Urinary bladder (tissue), 4 donors: ENCODE data around the gene GNAT2. TPM values are rescaled to one million over a fixed set of nuclear protein-coding genes. Genes with fewer than 3 reads are reported as not detected.
"Not testable (repeated sequence)": the region's sequence is repeated elsewhere in the genome, so short reads cannot be mapped to it uniquely, and the experiment has no call there.

Source experiments
- DNase-seq: peaks from one replicate; pipeline ENCODE4 v3.0.0-alpha.2; 2015; ENCODE audit errors: extremely low spot score
- H3K27ac ChIP-seq: one replicate; pipeline ENCODE4 v1.5.1; 2013; ENCODE audit warnings: low read depth, mild to moderate bottlenecking, moderate library complexity
- H3K36me3 ChIP-seq: one replicate; pipeline ENCODE4 v1.6.1; 2013; ENCODE audit warnings: mild to moderate bottlenecking, moderate library complexity; ENCODE audit not compliant: insufficient read depth
- H3K4me1 ChIP-seq: one replicate; pipeline ENCODE4 v1.6.1; 2013; ENCODE audit warnings: mild to moderate bottlenecking, moderate library complexity; ENCODE audit not compliant: insufficient read depth
- H3K4me3 ChIP-seq: one replicate; pipeline ENCODE4 v1.5.1; 2013; ENCODE audit warnings: low read depth, low read length
- WGBS: extraction: QIAGEN DNeasy Blood & Tissue Kit; methylation state at CpG from one replicate; pipeline ENCODE4 v1.1.7; 2013; 5-methylcytosine and 5-hydroxymethylcytosine counted together
- polyA plus RNA-seq: library from polyadenylated mRNA; stranded (reverse); fragments of 200-250 nt; gene quantifications from one replicate; pipeline ENCODE4 v1.2.3, GENCODE V29; 2013
- total RNA-seq: library from RNA; depleted of rRNA; stranded (reverse); fragments of >200 nt; gene quantifications from one replicate; pipeline ENCODE4 v1.2.3, GENCODE V29; 2014
- donor health status: healthy with polysubstance abuse.
- donor health status: healthy.

The GNAT2 gene
- total RNA-seq (not detected), polyA plus RNA-seq (not detected)

DNA sequence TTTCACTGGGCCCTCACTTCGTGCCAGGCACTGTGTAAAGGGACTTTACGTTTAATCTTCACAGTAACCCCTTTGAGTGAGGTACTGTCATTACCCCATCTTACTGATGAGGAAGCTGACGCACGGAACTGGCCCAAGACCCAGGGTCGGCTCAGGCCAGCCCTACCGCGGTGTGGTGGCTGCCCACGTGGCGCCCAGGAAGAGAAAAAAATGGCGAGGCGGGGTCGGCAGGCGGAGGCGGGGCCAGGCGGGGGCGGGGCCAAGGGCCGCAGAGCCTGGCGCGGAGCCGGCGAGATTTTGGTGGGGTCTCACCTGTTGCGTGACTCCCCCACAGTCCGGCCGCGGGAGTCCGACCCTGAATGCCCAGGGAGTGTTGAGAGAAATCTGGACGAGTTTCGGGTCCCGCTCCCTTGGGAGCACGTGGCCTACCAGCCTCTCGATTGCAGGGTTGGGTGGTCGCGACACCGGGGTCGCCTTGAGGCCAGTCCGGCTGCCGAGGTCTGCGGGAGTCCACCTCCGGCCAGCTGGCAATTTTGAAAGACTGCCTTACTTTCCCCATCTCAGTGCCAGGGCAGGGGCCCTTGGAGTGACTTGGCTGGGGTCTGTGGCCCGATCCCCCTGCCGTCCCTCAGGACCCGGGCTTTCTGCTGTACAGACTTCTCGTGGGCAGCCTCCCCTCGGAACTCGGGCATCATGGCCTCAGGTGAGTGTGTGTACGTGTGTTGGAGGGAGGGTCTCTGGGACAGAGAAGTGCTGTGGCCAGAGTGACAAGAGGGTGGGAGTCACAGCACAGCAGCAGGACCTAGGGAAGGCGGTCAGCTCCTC, at the start of gene GNAT2, which contains the start of gene AMPD2:
Gene GNAT2 (minus strand): TSS at position 41 of the 825 bp plus-strand sequence. CDS start 6,746 bp downstream, outside the sequence.
Gene AMPD2 (plus strand): TSS at position 262 of the 825 bp plus-strand sequence. CDS start 1,339 bp downstream, outside the sequence.
- no peak for DNase-seq
- peak within 1 kb of the TSS; percentile 80 for H3K27ac ChIP-seq
- no peaks in the 10 kb centered on the region for H3K36me3 ChIP-seq
- WGBS, result under 1% methylated on average over 47 of the region's 47 CpGs
- peak within 1 kb of the TSS; percentile 58 for H3K4me3 ChIP-seq
- H3K4me1 ChIP-seq, result no peaks in the 10 kb centered on the region

DNA sequence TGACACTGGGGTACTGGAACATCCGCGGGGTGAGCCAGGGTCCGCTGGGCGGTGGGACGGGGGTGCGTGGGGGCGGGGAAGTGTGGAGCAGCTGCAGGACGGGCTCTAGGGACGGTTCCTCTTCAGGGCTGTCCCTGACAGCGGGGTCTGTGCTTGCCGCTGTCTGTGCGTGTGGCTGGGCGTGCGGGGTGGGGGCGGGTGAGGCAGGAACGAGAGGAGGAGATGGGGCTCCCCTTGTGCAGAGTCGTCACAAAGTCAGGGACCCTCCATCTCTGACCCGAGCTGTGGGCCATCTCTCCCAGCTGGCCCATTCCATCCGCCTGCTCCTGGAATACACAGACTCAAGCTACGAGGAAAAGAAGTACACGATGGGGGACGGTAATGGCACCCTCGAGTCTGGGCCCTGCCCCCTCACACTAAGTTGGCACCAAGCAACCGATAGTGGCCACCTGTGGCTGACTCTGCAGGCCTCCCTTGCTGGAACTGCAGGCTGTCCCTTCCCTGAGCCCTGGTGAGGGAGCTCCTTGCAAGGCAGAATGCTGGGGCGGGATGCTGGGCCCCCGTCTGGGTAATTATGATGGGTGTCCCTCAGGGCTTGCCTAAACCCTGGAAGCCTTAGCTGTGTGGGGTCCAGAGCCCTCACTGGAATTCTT, 48.8 kb upstream of the GNAT2 start:
- DNase-seq, result no peak
- H3K36me3 ChIP-seq, result peaks cover 4% of the 10 kb centered on the region
- WGBS, result 5% methylated on average over 26 of the region's 26 CpGs
- H3K4me1 ChIP-seq, result no peaks in the 10 kb centered on the region
- H3K4me3 ChIP-seq, result peak overlapping the region; percentile 78
- H3K27ac ChIP-seq, result peak overlapping the region; percentile 28

- 8% methylated on average over 22 of the region's 22 CpGs for WGBS
- Histone ChIP-seq H3K4me3 (peak within 1 kb of the TSS; percentile 78), H3K27ac (peak within 1 kb of the TSS; percentile 28), H3K36me3 (peaks cover 4% of the 10 kb centered on the region), H3K4me1 (no peaks in the 10 kb centered on the region)
- DNase-seq, result peak; percentile 86
Observed at GRCh38 chr1:109667452-109668122, 48.2 kb upstream of the GNAT2 start, which contains the start of gene GSTM2. GSTM2 (plus strand) TSS chr1:109668057; CDS start chr1:109668116, 59 bp downstream.

GRCh38 chr1:109664671-109665070, 45.3 kb upstream of the GNAT2 start:
- Histone ChIP-seq H3K36me3 (peaks cover 4% of the 10 kb centered on the region), H3K27ac (no peak overlapping the region), H3K4me3 (no peak overlapping the region), H3K4me1 (no peaks in the 10 kb centered on the region)
- no peak for DNase-seq
- WGBS, result 75% methylated on average over 1 of the region's 1 CpG

DNA sequence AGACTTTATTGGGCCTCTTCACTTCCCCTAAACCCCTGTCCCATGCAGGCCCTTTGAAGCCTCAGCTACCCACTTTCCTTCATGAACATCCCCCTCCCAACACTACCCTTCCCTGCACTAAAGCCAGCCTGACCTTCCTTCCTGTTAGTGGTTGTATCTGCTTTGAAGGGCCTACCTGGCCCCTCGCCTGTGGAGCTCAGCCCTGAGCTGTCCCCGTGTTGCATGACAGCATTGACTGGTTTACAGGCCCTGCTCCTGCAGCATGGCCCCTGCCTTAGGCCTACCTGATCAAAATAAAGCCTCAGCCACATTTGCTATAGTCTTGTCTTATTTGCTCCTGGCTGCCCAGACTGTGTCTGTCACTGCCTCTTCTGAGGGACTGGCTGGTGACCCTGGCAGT, 42.0 kb upstream of the GNAT2 start:
- no peak overlapping the region for H3K4me3 ChIP-seq
- peaks cover 4% of the 10 kb centered on the region for H3K36me3 ChIP-seq
- no peaks in the 10 kb centered on the region for H3K4me1 ChIP-seq
- DNase-seq, result no peak
- 67% methylated on average over 2 of the region's 2 CpGs for WGBS
- no peak overlapping the region for H3K27ac ChIP-seq

- not testable (repeated sequence) for H3K4me1 ChIP-seq, H3K27ac ChIP-seq, H3K4me3 ChIP-seq, DNase-seq, H3K36me3 ChIP-seq
- WGBS, result 78% methylated on average over 3 of the region's 4 CpGs
Observed at GRCh38 chr1:109660691-109661026, 41.2 kb upstream of the GNAT2 start.

- Histone ChIP-seq H3K4me1 (no peaks in the 10 kb centered on the region), H3K4me3 (no peak overlapping the region), H3K27ac (no peak overlapping the region), H3K36me3 (peaks cover under 1% of the 10 kb centered on the region)
- no peak for DNase-seq
- 83% methylated on average over 5 of the region's 5 CpGs for WGBS
Observed at GRCh38 chr1:109659997-109660690, 40.7 kb upstream of the GNAT2 start.

DNA sequence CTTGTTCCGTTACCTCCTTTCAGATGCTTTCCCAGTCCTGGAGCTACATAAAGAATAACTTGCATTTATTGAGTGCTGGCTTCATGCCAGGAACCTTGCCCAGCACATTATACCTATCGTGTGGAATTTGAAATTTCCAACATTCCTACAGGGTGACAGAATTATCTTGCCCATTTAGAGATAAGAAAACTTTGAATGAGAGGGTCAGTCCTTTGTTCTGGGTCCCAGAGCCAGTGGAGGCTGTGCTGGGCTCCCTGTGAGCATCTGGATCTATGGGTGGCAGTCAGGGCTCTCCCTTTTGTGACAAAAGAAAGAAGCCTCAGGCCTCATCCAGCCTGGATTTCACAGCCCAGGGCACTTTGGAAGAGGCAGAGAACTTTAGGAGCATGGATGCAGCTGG, 39.7 kb upstream of the GNAT2 start:
- H3K4me3 ChIP-seq, result no peak overlapping the region
- no peaks in the 10 kb centered on the region for H3K4me1 ChIP-seq
- no peak overlapping the region for H3K27ac ChIP-seq
- H3K36me3 ChIP-seq, result no peaks in the 10 kb centered on the region
- no peak for DNase-seq
- WGBS, result 63% methylated on average over 2 of the region's 2 CpGs

DNA sequence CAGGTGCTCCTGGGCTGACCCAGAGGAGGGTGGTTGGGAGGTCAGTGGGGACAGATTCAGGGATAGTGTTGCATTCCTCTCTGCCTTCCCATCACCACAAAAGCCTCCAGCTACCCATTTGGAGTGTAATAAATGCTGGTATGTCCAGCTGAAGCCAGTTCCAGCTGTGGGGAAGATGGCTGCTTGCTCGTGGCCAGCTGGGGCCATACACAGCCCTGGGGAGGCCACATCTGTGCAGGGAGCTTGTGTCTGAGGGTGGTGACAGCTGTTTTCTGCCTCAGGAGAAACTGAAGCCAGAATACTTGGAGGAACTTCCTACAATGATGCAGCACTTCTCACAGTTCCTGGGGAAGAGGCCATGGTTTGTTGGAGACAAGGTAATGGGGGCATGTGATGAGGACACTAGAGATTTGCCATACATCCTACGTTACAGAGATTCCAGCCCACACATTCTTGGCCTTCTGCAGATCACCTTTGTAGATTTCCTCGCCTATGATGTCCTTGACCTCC, 39.2 kb upstream of the GNAT2 start:
- H3K4me3 ChIP-seq, result no peak overlapping the region
- DNase-seq, result no peak
- no peak overlapping the region for H3K27ac ChIP-seq
- no peaks in the 10 kb centered on the region for H3K36me3 ChIP-seq
- H3K4me1 ChIP-seq, result no peaks in the 10 kb centered on the region
- 45% methylated on average over 3 of the region's 3 CpGs for WGBS

DNA sequence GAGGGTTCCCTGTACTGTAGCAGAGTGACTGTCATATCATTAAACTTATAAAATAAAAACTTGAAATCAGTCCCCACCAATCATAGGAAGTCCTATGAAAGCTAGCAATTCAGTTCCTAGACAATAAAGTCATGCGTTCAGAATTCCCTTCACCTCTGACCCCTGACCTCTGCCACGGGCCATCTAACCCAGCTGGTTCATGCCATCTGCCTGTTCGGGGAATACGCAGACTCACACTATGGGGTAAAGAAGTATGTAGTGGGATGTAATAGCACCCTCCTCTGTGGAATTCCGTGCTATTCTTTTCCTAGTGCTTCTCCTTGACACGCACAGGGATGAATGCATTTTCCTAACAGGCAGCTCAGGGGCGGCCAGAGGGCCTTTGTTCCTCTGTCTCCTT, 38.6 kb upstream of the GNAT2 start:
- H3K27ac ChIP-seq, result no peak overlapping the region
- 80% methylated on average over 7 of the region's 7 CpGs for WGBS

GRCh38 chr1:109657395-109657794, 38.0 kb upstream of the GNAT2 start:
- WGBS, result 92% methylated on average over 4 of the region's 4 CpGs
- Histone ChIP-seq H3K36me3 (no peaks in the 10 kb centered on the region), H3K4me3 (no peak overlapping the region), H3K4me1 (no peaks in the 10 kb centered on the region), H3K27ac (no peak overlapping the region)
- DNase-seq, result no peak

More for the DNA sequence above, 38.6 kb upstream of the GNAT2 start:
- H3K36me3 ChIP-seq, result no peaks in the 10 kb centered on the region
- no peak for DNase-seq
- H3K4me3 ChIP-seq, result no peak overlapping the region
- no peaks in the 10 kb centered on the region for H3K4me1 ChIP-seq

DNA sequence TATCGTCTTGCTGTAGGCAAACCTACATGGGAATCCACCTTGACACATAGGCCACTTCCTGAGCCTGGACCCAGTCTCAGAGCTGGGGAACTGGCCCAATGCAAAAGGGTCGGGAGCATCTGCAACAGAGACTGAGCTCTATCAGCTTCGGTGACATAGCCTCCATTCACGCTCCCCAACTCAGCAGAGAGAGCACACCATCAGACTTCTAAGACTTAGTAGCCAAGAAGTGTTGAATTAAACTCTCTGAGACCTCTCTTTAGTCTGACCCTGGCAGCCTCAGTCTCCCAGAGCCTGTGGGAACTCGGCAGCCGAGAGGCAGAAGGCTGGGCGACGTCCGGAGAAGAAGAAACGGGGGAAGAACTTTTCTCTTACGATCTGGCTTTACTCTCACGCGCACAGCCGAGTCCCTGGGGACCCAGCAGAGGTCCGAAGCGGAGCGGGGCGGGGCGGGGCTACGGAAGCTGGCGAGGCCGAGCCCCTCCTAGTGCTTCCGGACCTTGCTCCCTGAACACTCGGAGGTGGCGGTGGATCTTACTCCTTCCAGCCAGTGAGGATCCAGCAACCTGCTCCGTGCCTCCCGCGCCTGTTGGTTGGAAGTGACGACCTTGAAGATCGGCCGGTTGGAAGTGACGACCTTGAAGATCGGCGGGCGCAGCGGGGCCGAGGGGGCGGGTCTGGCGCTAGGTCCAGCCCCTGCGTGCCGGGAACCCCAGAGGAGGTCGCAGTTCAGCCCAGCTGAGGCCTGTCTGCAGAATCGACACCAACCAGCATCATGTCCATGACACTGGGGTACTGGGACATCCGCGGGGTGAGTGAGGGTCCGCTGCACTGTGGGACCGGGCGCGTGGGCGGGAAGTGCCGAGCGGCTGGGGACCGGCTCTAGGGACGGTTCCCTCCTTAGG, 36.5 kb upstream of the GNAT2 start, which contains the start of gene GSTM4:
Gene GSTM4 (plus strand): TSS at position 485 of the 905 bp plus-strand sequence. CDS start 291 bp downstream, at position 776.
- peak within 1 kb of the TSS; percentile 49 for H3K4me3 ChIP-seq
- peak within 1 kb of the TSS; percentile 73 for H3K27ac ChIP-seq
- no peaks in the 10 kb centered on the region for H3K36me3 ChIP-seq
- H3K4me1 ChIP-seq, result no peaks in the 10 kb centered on the region
- no peak for DNase-seq
- under 1% methylated on average over 54 of the region's 54 CpGs for WGBS
